Activated T-helper 2 cell treated with anti-CD3 and anti-CD28 coated beads, Interferon-gamma antibody, Interleukin-2, Interleukin-4, amounts not matched to agents 10 μg/mL and 5 μg/mL and 100 μg/mL, durations not matched to agents 14 hours and 24 hours and 36 hours (primary cell): ENCODE measurements around the gene RNF20. TPM values are rescaled to one million over a fixed set of nuclear protein-coding genes. Genes with fewer than 3 reads are reported as not detected.

ENCODE experiments used
- DNase-seq: peaks from one replicate; pipeline ENCODE4 v3.0.0; 2021; ENCODE audit warnings: low spot score
- H3K27ac Mint-ChIP-seq: one replicate; pipeline ENCODE4 v1.8.0; 2021; ENCODE audit warnings: mixed read lengths
- H3K27me3 Mint-ChIP-seq: one replicate; pipeline ENCODE4 v1.8.0; 2021; ENCODE audit warnings: low read depth, mixed read lengths
- H3K36me3 Mint-ChIP-seq: one replicate; pipeline ENCODE4 v1.8.0; 2021; ENCODE audit warnings: low read depth, mixed read lengths
- H3K4me1 Mint-ChIP-seq: one replicate; pipeline ENCODE4 v1.8.0; 2021; ENCODE audit warnings: low read depth, mixed read lengths
- H3K4me3 Mint-ChIP-seq: one replicate; pipeline ENCODE4 v1.8.0; 2021; ENCODE audit warnings: low read depth, mild to moderate bottlenecking, moderate library complexity, mixed read lengths
- H3K9me3 Mint-ChIP-seq: one replicate; pipeline ENCODE4 v1.8.0; 2021; ENCODE audit warnings: mixed read lengths
- intact Hi-C: fragments of 100-400 bp; cut with micrococcal nuclease; formaldehyde crosslinking; loops from one replicate; pipeline ENCODE4 v1.15.1; 2023
- total RNA-seq: library from RNA; stranded (reverse); gene quantifications from 2 replicates; pipeline ENCODE4 v1.2.3, GENCODE V29; 2022

Gene RNF20, protein sequence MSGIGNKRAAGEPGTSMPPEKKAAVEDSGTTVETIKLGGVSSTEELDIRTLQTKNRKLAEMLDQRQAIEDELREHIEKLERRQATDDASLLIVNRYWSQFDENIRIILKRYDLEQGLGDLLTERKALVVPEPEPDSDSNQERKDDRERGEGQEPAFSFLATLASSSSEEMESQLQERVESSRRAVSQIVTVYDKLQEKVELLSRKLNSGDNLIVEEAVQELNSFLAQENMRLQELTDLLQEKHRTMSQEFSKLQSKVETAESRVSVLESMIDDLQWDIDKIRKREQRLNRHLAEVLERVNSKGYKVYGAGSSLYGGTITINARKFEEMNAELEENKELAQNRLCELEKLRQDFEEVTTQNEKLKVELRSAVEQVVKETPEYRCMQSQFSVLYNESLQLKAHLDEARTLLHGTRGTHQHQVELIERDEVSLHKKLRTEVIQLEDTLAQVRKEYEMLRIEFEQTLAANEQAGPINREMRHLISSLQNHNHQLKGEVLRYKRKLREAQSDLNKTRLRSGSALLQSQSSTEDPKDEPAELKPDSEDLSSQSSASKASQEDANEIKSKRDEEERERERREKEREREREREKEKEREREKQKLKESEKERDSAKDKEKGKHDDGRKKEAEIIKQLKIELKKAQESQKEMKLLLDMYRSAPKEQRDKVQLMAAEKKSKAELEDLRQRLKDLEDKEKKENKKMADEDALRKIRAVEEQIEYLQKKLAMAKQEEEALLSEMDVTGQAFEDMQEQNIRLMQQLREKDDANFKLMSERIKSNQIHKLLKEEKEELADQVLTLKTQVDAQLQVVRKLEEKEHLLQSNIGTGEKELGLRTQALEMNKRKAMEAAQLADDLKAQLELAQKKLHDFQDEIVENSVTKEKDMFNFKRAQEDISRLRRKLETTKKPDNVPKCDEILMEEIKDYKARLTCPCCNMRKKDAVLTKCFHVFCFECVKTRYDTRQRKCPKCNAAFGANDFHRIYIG
- total RNA-seq, result 34.8 and 37.2 TPM in 2 replicates

GRCh38 chr9:101533334-101534204 is at the start of gene RNF20:
RNF20 (plus strand) TSS chr9:101533853; CDS start chr9:101535424, 1,571 bp downstream.
- Mint-ChIP-seq H3K9me3 (no peaks in the 10 kb centered on the region), H3K27ac (peak within 1 kb of the TSS; percentile 96), H3K4me3 (peak within 1 kb of the TSS; percentile 88), H3K36me3 (peaks cover 9% of the 10 kb centered on the region), H3K27me3 (no peaks in the 10 kb centered on the region), H3K4me1 (peaks cover 15% of the 10 kb centered on the region)
- peak; percentile 97 for DNase-seq
- intact Hi-C loops, result loop anchor here (1.0 to 10.0 kb wide), 2 partner anchors 135 to 419 kb away; partner anchors contain the start of genes MRPL50 and ZNF189

DNA sequence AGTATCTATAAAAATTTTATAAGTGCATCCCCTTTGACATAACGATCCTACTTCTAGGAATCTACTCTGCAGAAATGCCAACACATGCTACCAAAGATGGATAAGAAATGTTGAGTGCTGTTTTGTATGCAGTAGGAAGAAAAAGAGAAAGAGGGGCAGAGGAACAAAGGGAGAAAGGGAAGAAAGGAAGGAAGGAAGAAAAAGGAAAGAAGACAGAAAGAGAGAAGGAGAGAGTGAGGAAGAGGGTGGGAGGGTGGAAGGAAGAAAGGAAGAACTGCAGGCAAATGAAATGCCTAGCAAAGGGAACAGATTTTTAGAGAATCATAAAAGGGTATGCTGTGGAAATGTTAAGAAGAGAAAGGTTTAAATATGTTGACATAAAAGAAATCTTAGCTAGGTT is 49.6 kb upstream of the RNF20 start:
- H3K9me3 Mint-ChIP-seq, result no peaks in the 10 kb centered on the region
- peaks cover 49% of the 10 kb centered on the region for H3K27me3 Mint-ChIP-seq
- no peaks in the 10 kb centered on the region for H3K4me1 Mint-ChIP-seq
- no peaks in the 10 kb centered on the region for H3K36me3 Mint-ChIP-seq
- DNase-seq, result no peak
- intact Hi-C loops, result no loop called here
- no peak overlapping the region for H3K4me3 Mint-ChIP-seq
- H3K27ac Mint-ChIP-seq, result no peak overlapping the region

DNA sequence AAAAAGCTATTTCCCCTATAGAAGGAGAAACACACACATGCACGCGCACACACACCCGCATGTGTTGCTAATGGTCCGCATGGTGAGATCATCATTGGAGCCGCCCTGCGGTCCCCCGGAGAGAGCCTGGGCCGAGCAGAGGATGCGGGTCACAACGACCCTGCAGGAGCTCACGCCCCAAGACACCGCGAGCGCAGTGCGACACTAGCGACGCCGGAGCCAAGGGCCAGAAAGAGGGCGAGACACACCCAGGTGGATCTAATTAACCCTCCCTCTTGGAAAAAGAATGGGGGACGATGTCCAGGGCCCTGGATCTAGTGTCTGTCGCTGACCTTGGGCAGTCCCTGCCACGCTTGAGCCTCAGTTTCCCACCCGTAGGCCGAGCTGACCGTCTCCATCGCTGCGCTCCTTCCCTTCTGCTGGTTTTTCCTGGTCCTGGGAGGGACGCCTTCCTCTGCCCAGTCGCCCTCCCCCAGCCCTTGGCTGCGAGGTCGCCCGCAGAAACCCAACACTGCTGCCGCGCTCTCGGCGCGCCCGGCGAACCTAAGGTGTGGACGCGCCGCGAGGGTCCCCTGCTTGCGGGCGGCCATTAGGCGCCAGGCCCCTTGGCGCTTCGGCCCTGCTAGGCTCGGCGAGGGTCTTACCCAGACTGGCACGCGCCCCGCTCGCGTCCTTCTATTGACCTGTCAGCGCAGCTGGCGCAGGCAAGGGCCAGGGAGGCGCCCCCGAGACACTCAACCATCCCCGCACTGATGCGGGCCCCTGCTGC is 47.5 kb upstream of the RNF20 start:
- H3K9me3 Mint-ChIP-seq, result no peaks in the 10 kb centered on the region
- H3K36me3 Mint-ChIP-seq, result no peaks in the 10 kb centered on the region
- intact Hi-C loops, result no loop called here
- no peak overlapping the region for H3K27ac Mint-ChIP-seq
- H3K4me3 Mint-ChIP-seq, result no peak overlapping the region
- H3K27me3 Mint-ChIP-seq, result peaks cover 47% of the 10 kb centered on the region
- no peaks in the 10 kb centered on the region for H3K4me1 Mint-ChIP-seq
- DNase-seq, result no peak

- H3K4me3 Mint-ChIP-seq, result peak overlapping the region; percentile 27
- H3K9me3 Mint-ChIP-seq, result no peaks in the 10 kb centered on the region
- no peaks in the 10 kb centered on the region for H3K36me3 Mint-ChIP-seq
- no peaks in the 10 kb centered on the region for H3K4me1 Mint-ChIP-seq
- H3K27ac Mint-ChIP-seq, result no peak overlapping the region
- no peak for DNase-seq
- intact Hi-C loops, result no loop called here
- peaks cover 45% of the 10 kb centered on the region for H3K27me3 Mint-ChIP-seq
Measured at GRCh38 chr9:101486693-101487442, 46.8 kb upstream of the RNF20 start.

GRCh38 chr9:101487443-101487840 is 46.2 kb upstream of the RNF20 start:
- Mint-ChIP-seq H3K27ac (no peak overlapping the region), H3K27me3 (peaks cover 44% of the 10 kb centered on the region), H3K36me3 (no peaks in the 10 kb centered on the region), H3K4me1 (no peaks in the 10 kb centered on the region), H3K4me3 (no peak overlapping the region), H3K9me3 (no peaks in the 10 kb centered on the region)
- intact Hi-C loops, result no loop called here
- no peak for DNase-seq

GRCh38 chr9:101495810-101496209 is 37.8 kb upstream of the RNF20 start:
- no peak for DNase-seq
- intact Hi-C loops, result no loop called here
- Mint-ChIP-seq H3K4me1 (no peaks in the 10 kb centered on the region), H3K9me3 (no peaks in the 10 kb centered on the region), H3K4me3 (no peak overlapping the region), H3K36me3 (no peaks in the 10 kb centered on the region), H3K27ac (no peak overlapping the region), H3K27me3 (peaks cover 9% of the 10 kb centered on the region)

DNA sequence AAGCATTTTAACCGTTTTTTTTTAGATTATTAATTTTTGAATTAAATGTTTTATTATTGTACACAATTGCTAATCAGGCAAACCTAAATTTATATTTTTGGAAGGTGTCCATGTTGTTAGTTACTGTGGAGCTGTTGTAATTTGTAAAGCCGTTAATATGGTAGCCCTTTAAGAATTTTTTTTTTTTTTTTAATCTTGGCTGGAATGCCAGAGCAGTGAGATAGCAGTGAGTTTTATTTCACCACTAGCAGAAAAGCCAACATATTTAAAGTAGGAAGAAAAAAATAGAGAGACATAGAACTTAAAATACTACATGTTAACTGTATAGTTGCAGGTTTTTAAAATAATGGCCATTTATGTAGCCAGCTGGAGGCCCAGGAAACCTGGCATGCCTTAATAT is 35.3 kb upstream of the RNF20 start:
- Mint-ChIP-seq H3K27ac (no peak overlapping the region), H3K4me3 (no peak overlapping the region), H3K4me1 (no peaks in the 10 kb centered on the region), H3K36me3 (no peaks in the 10 kb centered on the region), H3K27me3 (peaks cover 9% of the 10 kb centered on the region), H3K9me3 (no peaks in the 10 kb centered on the region)
- no peak for DNase-seq
- intact Hi-C loops, result no loop called here

DNA sequence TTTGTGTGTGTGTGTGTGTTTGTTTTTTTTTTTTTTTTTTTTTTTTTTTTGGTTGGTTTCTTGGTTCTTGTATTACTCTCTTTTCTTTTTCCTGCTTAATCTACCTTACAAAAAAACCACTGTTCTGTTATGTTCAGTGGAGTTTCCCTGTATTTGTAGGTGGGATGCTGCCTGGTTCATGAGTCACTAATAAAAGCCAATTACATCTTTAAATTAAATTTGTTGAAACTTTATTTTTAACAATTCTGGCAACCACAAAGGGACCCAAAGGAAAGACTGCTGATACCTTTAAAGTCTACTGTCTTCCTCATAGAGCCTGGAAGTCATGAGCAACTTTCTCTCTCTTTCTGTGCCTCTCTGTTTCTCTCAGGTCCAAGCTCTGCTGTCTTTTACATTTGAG is 29.5 kb upstream of the RNF20 start:
- H3K4me1 Mint-ChIP-seq, result no peaks in the 10 kb centered on the region
- H3K4me3 Mint-ChIP-seq, result no peak overlapping the region
- DNase-seq, result no peak
- no peaks in the 10 kb centered on the region for H3K36me3 Mint-ChIP-seq
- intact Hi-C loops, result no loop called here
- H3K9me3 Mint-ChIP-seq, result no peaks in the 10 kb centered on the region
- no peak overlapping the region for H3K27ac Mint-ChIP-seq
- peaks cover 8% of the 10 kb centered on the region for H3K27me3 Mint-ChIP-seq

DNA sequence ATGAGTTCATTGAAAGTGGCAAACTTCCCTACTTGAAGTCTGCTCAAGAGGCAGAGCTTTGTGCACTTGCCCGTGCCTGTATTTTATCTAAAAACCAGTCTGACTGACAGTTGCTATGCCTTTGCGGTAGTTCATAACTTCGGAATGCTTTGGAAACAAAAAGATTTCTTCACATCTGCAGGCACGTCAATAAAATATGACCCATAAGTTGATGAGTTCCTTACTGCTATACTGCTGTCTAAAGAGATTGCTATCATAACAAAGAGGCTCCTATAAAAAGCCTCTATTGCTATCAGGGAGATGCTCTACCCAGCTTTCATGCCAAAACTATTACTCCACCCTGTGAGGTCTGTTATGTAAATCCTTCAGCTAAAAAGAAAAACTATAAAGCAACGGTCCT is 25.4 kb upstream of the RNF20 start:
- no peaks in the 10 kb centered on the region for H3K36me3 Mint-ChIP-seq

GRCh38 chr9:101509572-101509971 is 24.1 kb upstream of the RNF20 start:
- intact Hi-C loops, result no loop called here
- Mint-ChIP-seq H3K27me3 (peaks cover 7% of the 10 kb centered on the region), H3K4me1 (no peaks in the 10 kb centered on the region), H3K36me3 (no peaks in the 10 kb centered on the region), H3K4me3 (no peak overlapping the region), H3K27ac (no peak overlapping the region), H3K9me3 (no peaks in the 10 kb centered on the region)
- no peak for DNase-seq

More for the DNA sequence above, 25.4 kb upstream of the RNF20 start:
- H3K4me3 Mint-ChIP-seq, result no peak overlapping the region
- no peaks in the 10 kb centered on the region for H3K4me1 Mint-ChIP-seq
- no peak for DNase-seq
- peaks cover 3% of the 10 kb centered on the region for H3K27me3 Mint-ChIP-seq
- H3K27ac Mint-ChIP-seq, result no peak overlapping the region
- H3K9me3 Mint-ChIP-seq, result no peaks in the 10 kb centered on the region
- intact Hi-C loops, result no loop called here

- Mint-ChIP-seq H3K27me3 (peaks cover 11% of the 10 kb centered on the region), H3K9me3 (no peaks in the 10 kb centered on the region), H3K4me1 (no peaks in the 10 kb centered on the region), H3K4me3 (no peak overlapping the region), H3K36me3 (no peaks in the 10 kb centered on the region), H3K27ac (no peak overlapping the region)
- intact Hi-C loops, result no loop called here
- no peak for DNase-seq
Measured at GRCh38 chr9:101510459-101510858, 23.2 kb upstream of the RNF20 start.
